HG03045 (cell line): ENCODE results near the gene CKS2.
"Not testable (repeated sequence)": the region's sequence is repeated elsewhere in the genome, so short reads cannot be mapped to it uniquely, and the experiment has no call there.

Experiments used
- ATAC-seq: cut with Tn5 transposase; IDR thresholded peaks from one replicate; pipeline ENCODE4 v1.9.1; 2021; ENCODE audit warnings: mild to moderate bottlenecking, moderate library complexity; ENCODE audit not compliant: unreplicated experiment

The CKS2 gene

GRCh38 chr9:89309608-89310474, 1.2 kb upstream of the CKS2 start:
- ATAC-seq, result no peak

- peak; percentile 16 for ATAC-seq
These were observed 589 bp downstream of the CKS2 start for GRCh38 chr9:89311346-89312221.

- ATAC-seq, result no peak
These were observed 1.2 kb downstream of the CKS2 start for GRCh38 chr9:89312222-89312571.

- ATAC-seq, result no peak
These were observed 2.8 kb downstream of the CKS2 start for GRCh38 chr9:89313842-89314241.

- ATAC-seq, result no peak
These were observed 4.0 kb downstream of the CKS2 start for GRCh38 chr9:89314955-89315354.

- no peak for ATAC-seq
These were observed 4.5 kb downstream of the CKS2 start for GRCh38 chr9:89315482-89315881.

- ATAC-seq, result no peak
These were observed 6.3 kb downstream of the CKS2 start for GRCh38 chr9:89317282-89317681.

- ATAC-seq, result peak; percentile 91
These were observed 7.4 kb downstream of the CKS2 start, which contains the start of gene SECISBP2 for GRCh38 chr9:89318123-89319014. Gene SECISBP2 (plus strand): TSS chr9:89318500. CDS start chr9:89318577, 77 bp downstream.

- no peak for ATAC-seq
These were observed 8.3 kb downstream of the CKS2 start for GRCh38 chr9:89319015-89319905.

GRCh38 chr9:89323390-89323789, 12.4 kb downstream of the CKS2 start:
- ATAC-seq, result no peak

- no peak for ATAC-seq
These were observed 14.7 kb downstream of the CKS2 start for GRCh38 chr9:89325733-89326132.

- ATAC-seq, result no peak
These were observed 17.1 kb downstream of the CKS2 start for GRCh38 chr9:89328064-89328463.

GRCh38 chr9:89329917-89330316, 18.9 kb downstream of the CKS2 start:
- ATAC-seq, result no peak

GRCh38 chr9:89330513-89330912, 19.5 kb downstream of the CKS2 start:
- no peak for ATAC-seq

- no peak for ATAC-seq
These were observed 28.8 kb downstream of the CKS2 start for GRCh38 chr9:89339807-89340206.

- no peak for ATAC-seq
These were observed 29.3 kb downstream of the CKS2 start for GRCh38 chr9:89340332-89340731.

GRCh38 chr9:89342213-89342612, 31.2 kb downstream of the CKS2 start:
- ATAC-seq, result no peak

GRCh38 chr9:89342948-89343347, 32.0 kb downstream of the CKS2 start:
- no peak for ATAC-seq

GRCh38 chr9:89343812-89344211, 32.8 kb downstream of the CKS2 start:
- ATAC-seq, result not testable (repeated sequence)

GRCh38 chr9:89345476-89345875, 34.5 kb downstream of the CKS2 start:
- ATAC-seq, result no peak
